K562 (cell line): ENCODE data around the gene NINJ1. TPM values are rescaled to one million over a fixed set of nuclear protein-coding genes. Genes with fewer than 3 reads are reported as not detected.
A peak's percentile ranks its signal among the peaks of the same experiment; 100 is the strongest.

ENCODE experiments used
- ESRRA ChIP-seq: fragments of 450-650 bp; IDR thresholded peaks from 2 replicates; pipeline ENCODE4 v1.6.1; 2014; ENCODE audit warnings: low read depth, mild to moderate bottlenecking, moderate library complexity, borderline replicate concordance
- ETV5 ChIP-seq: sonication (generic); formaldehyde crosslinking; IDR thresholded peaks from 2 replicates; pipeline ENCODE4 v1.4.0; 2020; ENCODE audit warnings: low read depth, mild to moderate bottlenecking, missing genetic modification reagents
- HSF4 ChIP-seq: fragments of 250-450 bp; sonication (Bioruptor Pico); IDR thresholded peaks from 2 replicates; pipeline ENCODE4 v2.1.2; 2022; ENCODE audit warnings: mild to moderate bottlenecking, moderate library complexity, borderline replicate concordance
- SMARCA4 ChIP-seq: fragments of 450-650 bp; IDR thresholded peaks from 2 replicates; pipeline ENCODE4 v1.6.1; 2016
- polyA plus RNA-seq, 8 experiments: library from polyadenylated mRNA; depleted of rRNA in 4 of 8; stranded (reverse) in 5 of 8; unstranded in 3 of 8; fragments of >200 nt; fragmentation: Nextera tagmentation in 2 of 8; fragmentation: Illumina TruSeq in 1 of 8; extraction: Ambion mirVana in 2 of 8; extraction: Trizol in 1 of 8; gene quantifications; 2 replicates each; pipeline versions ENCODE4 v1.2.1 to v1.2.3, GENCODE V29; 2011 to 2014; ENCODE audit warnings: inconsistent platforms in 1 of 8, missing spikeins in 1 of 8
- total RNA-seq, 7 experiments: library from RNA; depleted of rRNA in 6 of 7; stranded (reverse); fragments of >200 nt in 6 of 7; fragmentation: Illumina TruSeq in 2 of 7; extraction: Trizol in 2 of 7; gene quantifications; 2 replicates each; pipeline versions ENCODE4 v1.2.1 to v1.2.3, GENCODE V29; 2011 to 2021; ENCODE audit warnings: low replicate concordance in 1 of 7
- TF ChIP-seq, protein P1 (sequence below): fragments of 450-650 bp; IDR thresholded peaks from 2 replicates; pipeline ENCODE4 v1.6.1; 2016; ENCODE audit warnings: mild to moderate bottlenecking, moderate library complexity
- TF ChIP-seq, protein P2 (sequence below): fragments of 250-450 bp; sonication (Bioruptor Pico); IDR thresholded peaks from 2 replicates; pipeline ENCODE4 v1.5.0; 2021; ENCODE audit warnings: mild to moderate bottlenecking, moderate library complexity
- TF ChIP-seq, protein P3 (sequence below): sonication (generic); formaldehyde crosslinking; IDR thresholded peaks from 2 replicates; pipeline ENCODE4 v1.9.0; 2022; ENCODE audit warnings: mild to moderate bottlenecking, missing genetic modification reagents
- TF ChIP-seq, protein P4 (sequence below): fragments of 200-800 bp; sonication (Bioruptor generic); IDR thresholded peaks from 2 replicates; pipeline ENCODE4 v1.6.1; 2017; ENCODE audit warnings: missing genetic modification characterization, missing compliant biosample characterization

NINJ1 gene
- total and polyA plus RNA-seq, 9 of the 15 experiments (the other 6 are each of a cell fraction or from before 2014, with no cell fraction given) = 0.13 to 8.4 (median 4.9) TPM

DNA sequence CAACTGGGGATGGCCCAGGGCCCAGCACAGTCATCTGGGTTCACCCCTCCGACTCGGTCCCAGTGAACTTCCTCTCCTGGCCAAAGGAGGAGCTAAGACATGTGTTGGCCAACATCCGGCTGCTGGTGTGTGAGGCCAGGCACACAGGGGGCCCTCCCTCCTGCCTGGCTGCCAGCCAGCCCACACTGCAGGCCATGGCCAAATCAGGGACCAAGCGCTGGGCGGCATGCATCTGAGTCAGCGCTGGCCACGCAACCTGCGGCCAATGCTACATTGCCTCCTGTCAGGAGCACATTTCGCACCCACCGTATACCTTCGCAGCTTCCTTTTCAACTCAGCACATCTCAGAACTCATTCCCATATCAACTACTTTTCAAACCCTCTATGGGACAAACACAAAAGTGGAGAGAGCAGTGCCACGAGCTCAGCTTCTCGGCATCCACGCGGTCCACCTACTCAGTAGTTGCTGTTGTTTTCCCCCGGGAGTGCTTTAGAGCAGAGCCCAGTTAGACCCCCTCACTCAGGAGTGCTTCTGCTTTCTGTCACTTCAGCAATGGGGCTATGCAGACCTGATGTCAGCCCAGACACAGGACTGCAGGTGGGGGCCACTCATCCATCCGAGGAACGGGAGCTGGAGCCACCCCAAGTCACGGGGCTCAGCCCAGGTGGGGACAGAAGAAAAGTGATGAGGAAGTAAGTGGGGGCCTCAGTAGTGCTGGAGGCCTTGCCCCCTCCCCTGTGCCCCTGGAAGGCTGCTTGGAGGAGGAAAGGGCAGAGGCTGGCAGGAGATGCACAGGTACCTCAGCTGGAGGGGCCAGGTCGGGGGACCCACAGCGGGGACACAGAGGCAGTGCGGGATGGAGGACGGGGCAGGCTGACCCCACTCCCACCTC, 13.9 kb downstream of the NINJ1 start (continued):
- TF ChIP-seq ESRRA = peak; percentile 42; the same call in 1 of the 2 replicates
- TF ChIP-seq SMARCA4 = peak; percentile 57; the same call in 1 of the 2 replicates
- TF ChIP-seq, protein P1, sequence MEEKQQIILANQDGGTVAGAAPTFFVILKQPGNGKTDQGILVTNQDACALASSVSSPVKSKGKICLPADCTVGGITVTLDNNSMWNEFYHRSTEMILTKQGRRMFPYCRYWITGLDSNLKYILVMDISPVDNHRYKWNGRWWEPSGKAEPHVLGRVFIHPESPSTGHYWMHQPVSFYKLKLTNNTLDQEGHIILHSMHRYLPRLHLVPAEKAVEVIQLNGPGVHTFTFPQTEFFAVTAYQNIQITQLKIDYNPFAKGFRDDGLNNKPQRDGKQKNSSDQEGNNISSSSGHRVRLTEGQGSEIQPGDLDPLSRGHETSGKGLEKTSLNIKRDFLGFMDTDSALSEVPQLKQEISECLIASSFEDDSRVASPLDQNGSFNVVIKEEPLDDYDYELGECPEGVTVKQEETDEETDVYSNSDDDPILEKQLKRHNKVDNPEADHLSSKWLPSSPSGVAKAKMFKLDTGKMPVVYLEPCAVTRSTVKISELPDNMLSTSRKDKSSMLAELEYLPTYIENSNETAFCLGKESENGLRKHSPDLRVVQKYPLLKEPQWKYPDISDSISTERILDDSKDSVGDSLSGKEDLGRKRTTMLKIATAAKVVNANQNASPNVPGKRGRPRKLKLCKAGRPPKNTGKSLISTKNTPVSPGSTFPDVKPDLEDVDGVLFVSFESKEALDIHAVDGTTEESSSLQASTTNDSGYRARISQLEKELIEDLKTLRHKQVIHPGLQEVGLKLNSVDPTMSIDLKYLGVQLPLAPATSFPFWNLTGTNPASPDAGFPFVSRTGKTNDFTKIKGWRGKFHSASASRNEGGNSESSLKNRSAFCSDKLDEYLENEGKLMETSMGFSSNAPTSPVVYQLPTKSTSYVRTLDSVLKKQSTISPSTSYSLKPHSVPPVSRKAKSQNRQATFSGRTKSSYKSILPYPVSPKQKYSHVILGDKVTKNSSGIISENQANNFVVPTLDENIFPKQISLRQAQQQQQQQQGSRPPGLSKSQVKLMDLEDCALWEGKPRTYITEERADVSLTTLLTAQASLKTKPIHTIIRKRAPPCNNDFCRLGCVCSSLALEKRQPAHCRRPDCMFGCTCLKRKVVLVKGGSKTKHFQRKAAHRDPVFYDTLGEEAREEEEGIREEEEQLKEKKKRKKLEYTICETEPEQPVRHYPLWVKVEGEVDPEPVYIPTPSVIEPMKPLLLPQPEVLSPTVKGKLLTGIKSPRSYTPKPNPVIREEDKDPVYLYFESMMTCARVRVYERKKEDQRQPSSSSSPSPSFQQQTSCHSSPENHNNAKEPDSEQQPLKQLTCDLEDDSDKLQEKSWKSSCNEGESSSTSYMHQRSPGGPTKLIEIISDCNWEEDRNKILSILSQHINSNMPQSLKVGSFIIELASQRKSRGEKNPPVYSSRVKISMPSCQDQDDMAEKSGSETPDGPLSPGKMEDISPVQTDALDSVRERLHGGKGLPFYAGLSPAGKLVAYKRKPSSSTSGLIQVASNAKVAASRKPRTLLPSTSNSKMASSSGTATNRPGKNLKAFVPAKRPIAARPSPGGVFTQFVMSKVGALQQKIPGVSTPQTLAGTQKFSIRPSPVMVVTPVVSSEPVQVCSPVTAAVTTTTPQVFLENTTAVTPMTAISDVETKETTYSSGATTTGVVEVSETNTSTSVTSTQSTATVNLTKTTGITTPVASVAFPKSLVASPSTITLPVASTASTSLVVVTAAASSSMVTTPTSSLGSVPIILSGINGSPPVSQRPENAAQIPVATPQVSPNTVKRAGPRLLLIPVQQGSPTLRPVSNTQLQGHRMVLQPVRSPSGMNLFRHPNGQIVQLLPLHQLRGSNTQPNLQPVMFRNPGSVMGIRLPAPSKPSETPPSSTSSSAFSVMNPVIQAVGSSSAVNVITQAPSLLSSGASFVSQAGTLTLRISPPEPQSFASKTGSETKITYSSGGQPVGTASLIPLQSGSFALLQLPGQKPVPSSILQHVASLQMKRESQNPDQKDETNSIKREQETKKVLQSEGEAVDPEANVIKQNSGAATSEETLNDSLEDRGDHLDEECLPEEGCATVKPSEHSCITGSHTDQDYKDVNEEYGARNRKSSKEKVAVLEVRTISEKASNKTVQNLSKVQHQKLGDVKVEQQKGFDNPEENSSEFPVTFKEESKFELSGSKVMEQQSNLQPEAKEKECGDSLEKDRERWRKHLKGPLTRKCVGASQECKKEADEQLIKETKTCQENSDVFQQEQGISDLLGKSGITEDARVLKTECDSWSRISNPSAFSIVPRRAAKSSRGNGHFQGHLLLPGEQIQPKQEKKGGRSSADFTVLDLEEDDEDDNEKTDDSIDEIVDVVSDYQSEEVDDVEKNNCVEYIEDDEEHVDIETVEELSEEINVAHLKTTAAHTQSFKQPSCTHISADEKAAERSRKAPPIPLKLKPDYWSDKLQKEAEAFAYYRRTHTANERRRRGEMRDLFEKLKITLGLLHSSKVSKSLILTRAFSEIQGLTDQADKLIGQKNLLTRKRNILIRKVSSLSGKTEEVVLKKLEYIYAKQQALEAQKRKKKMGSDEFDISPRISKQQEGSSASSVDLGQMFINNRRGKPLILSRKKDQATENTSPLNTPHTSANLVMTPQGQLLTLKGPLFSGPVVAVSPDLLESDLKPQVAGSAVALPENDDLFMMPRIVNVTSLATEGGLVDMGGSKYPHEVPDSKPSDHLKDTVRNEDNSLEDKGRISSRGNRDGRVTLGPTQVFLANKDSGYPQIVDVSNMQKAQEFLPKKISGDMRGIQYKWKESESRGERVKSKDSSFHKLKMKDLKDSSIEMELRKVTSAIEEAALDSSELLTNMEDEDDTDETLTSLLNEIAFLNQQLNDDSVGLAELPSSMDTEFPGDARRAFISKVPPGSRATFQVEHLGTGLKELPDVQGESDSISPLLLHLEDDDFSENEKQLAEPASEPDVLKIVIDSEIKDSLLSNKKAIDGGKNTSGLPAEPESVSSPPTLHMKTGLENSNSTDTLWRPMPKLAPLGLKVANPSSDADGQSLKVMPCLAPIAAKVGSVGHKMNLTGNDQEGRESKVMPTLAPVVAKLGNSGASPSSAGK = peak; percentile 87
- TF ChIP-seq, protein P2, sequence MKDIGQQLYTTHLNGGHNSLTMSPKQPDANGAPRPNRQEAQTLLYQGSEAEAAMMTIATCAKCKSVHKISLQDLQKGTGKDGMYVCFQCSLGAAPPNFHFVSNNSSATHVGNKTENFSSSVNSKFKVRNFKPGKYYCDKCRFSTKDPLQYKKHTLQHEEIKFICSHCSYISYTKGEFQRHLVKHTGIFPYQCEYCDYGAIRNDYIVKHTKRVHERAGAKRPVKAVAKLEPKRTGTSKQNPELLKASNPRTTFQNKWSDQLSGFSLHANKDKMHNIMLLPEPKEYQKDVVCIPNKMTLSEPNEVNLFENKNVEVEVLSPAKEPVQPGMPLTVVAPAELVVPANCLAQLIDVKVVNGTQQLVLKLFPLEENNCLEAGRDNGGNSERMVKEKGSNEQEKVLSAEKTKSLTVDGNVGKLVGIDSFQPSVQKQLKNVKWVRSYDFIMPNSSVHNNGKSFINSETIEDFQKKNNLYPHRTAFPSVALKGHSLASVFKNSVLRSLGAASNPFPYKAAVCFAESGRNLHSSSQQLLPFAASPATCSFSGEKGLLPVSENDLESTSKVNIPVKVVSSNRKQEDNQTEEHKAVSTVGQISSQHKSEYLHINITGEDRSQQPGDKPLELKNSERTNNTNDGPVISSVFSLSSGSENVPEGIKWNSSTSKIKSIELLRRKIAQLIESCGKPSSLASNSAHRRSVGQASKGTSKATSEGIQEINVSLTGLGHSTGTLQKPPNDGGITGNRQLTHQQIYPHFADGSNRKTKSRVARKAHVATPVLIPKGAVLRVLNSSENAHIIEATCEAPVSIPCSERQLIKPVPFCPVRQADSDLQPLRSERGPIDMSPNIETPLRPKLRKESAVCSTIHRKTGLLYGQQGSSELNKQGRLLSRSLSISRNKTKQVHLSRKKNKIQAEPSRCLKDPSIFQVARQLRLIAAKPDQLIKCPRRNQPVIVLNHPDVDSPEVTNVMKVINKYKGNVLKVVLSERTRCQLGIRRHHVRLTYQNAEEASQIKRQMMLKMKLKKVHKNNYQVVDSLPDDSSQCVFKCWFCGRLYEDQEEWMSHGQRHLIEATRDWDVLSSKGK = no peak
- peak; percentile 96 for TF ChIP-seq ETV5 (CRISPR knock-in tag)
- TF ChIP-seq, protein P3, sequence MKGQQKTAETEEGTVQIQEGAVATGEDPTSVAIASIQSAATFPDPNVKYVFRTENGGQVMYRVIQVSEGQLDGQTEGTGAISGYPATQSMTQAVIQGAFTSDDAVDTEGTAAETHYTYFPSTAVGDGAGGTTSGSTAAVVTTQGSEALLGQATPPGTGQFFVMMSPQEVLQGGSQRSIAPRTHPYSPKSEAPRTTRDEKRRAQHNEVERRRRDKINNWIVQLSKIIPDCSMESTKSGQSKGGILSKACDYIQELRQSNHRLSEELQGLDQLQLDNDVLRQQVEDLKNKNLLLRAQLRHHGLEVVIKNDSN (CRISPR knock-in tag) = peak; percentile 2; the same call in 1 of the 2 replicates
- no peak for TF ChIP-seq HSF4 (CRISPR knock-in tag)
- TF ChIP-seq, protein P4, sequence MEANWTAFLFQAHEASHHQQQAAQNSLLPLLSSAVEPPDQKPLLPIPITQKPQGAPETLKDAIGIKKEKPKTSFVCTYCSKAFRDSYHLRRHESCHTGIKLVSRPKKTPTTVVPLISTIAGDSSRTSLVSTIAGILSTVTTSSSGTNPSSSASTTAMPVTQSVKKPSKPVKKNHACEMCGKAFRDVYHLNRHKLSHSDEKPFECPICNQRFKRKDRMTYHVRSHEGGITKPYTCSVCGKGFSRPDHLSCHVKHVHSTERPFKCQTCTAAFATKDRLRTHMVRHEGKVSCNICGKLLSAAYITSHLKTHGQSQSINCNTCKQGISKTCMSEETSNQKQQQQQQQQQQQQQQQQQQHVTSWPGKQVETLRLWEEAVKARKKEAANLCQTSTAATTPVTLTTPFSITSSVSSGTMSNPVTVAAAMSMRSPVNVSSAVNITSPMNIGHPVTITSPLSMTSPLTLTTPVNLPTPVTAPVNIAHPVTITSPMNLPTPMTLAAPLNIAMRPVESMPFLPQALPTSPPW (CRISPR knock-in tag) = peak; percentile 90
